Activated T-cell treated with anti-CD3 and anti-CD28 coated beads for 48 hours (primary cell): ENCODE results near the gene TNFRSF11A.

Experiments used
- DNase-seq: peaks from one replicate; pipeline ENCODE4 v3.0.0-alpha.2; 2020; ENCODE audit warnings: low read depth

Gene TNFRSF11A

GRCh38 chr18:62384610-62385097 is 59.5 kb downstream of the TNFRSF11A start:
- DNase-seq, result no peak

GRCh38 chr18:62386091-62386490 is 61.0 kb downstream of the TNFRSF11A start:
- DNase-seq, result no peak

DNA sequence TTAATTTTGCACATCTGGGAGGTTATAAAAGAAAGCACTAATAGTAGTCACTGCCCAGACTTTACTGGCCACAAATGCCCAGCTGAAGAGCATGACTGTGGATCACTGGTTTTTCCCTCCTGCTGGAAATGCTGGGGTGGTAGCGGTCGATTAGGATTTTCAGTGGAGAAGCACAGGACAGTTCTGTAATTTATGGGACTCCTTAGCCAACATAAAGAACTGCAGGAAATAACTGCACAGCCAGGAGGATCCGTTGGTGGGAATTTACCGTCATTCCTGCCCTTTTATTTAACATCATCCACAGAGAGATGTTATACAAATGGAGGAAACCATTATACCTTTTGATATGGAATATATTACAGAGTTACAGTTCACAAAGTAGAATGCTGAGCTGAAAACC is 61.5 kb downstream of the TNFRSF11A start:
- DNase-seq, result no peak

DNA sequence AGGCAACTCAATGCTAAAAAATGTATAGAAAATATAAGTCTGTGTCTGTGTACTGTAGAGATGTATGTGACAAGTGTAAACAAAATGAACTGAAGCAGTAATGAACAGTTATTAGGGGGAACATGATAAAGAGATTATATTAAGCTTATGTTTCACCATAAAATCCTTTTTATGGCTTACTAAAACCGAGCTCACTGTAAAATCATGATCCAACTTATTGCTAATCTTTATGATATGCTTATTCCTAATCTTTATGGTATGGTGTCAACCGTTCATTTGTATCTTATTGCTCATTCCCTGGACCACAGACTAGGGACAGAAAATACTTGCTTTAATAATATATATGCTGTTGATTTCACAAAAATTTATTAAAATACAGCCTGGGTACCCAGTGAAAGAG is 62.1 kb downstream of the TNFRSF11A start:
- no peak for DNase-seq

- DNase-seq, result no peak
These were observed 64.0 kb downstream of the TNFRSF11A start for GRCh38 chr18:62388855-62389760.

GRCh38 chr18:62389761-62390481 is 64.8 kb downstream of the TNFRSF11A start:
- no peak for DNase-seq

DNA sequence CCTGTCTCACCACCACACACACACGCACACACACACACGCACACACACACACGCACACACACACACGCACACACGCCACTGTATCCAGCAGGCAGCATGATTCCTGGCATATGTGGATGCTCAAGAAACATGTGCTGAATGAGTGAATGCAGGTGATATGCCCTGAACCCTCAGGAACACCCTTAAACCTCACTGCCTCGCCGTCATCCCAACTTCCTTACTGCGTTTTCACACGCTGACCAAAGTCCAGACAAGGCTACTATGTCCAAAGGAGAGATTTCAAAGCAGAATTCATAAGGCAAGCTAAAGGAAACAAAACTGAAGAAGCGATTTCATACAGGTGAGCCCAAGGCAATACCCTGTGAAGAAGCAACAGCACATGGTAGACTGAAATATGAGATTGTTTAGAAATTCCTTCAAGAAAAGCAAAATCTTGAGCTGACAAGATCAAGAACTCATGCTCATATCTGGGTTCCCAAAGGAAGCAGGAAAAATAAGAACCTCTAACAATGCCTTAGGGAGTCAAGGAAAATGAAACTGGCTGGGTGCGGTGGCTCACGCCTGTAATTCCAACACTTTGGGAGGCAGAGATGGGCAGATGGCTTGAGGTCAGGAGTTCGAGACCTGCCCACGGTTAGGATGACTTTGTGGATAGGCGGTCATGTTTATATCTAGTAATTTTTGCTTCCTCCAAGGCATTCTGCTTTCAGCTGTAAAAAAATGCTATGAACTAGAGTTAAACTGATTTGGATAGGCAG is 69.1 kb downstream of the TNFRSF11A start:
- DNase-seq, result no peak

DNA sequence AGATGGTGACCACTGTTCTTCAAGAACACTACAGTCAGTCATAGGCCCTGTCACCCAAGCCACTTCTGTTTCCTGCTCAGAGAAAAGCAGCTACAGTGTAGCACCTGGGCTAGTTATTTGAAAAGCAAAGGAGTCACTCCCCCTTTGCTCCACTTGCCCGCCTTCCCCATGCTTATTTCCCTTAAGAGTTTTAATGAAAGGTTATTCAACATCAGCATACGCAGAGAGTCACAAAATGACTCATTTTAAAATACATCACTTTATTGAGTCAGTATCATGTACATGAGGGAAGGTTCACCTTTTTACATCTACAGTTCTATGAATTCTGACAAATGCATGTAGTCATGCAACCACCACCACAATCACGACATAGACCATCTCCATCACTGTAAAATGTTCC is 71.3 kb downstream of the TNFRSF11A start:
- DNase-seq, result no peak

DNA sequence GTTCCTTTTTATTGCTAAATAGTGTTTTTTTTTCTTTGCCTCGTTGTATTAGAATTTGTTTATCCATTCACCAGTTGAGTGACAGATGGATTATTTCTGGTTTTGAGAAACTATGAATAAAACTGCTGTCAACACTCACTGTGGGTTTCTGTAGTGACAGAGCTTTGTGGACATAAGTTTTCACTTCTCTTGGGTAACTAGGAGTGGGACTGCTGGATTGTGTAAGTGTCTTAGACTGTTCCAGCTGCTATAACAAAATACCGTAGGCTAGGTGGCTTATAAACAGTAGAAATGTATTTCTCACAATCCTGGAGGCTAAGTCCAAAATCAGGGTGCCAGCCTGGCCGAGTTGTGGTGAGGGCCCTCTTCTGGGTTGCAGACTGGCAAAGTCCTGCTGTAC is 71.9 kb downstream of the TNFRSF11A start:
- no peak for DNase-seq

DNA sequence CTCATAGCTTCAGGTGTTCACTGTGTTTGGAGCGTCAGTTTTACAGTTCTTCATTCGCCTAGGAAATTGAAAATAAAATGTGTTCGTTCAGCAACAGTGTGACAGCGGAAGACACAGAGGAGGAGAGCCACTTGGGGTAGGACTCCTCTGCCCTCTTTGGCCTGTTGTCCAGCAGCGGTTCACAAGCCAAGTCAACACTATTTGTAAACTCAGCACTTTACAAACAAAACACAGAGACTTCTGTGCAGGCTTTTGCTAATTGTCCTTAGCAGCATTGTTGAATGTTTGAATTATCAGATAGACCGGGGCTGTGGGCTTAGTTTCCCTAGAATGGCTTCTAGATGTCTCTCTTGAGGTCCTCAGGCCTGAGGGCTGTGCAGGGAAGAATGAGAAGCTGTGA is 73.2 kb downstream of the TNFRSF11A start:
- DNase-seq, result no peak

GRCh38 chr18:62399276-62399675 is 74.2 kb downstream of the TNFRSF11A start:
- no peak for DNase-seq

DNA sequence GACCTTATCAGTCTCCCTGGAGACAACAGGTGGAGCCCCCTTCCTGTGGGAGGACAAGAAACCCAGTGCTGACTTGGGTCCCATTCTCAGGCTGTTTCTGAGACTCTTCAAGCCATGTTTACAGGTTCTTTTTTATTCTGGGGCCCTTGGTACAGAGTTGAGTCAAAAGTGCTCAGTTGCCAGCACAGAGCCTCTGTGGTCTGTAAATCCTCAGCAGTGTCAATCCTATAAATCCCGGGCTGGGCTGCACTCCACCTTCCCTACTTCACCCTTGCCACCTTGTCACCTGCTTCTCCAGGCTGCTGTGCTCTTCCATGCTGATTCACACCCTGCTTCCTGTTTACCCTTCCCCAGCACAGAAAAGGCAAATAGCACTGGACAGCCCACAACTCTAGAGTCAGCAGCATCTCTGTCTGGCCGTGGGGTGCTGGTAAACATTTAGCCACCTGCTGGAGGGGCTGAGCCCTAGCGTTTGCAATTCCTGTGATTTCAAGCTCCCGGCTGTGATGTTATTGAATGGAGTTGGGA is 74.7 kb downstream of the TNFRSF11A start:
- DNase-seq, result no peak

GRCh38 chr18:62400916-62401315 is 75.8 kb downstream of the TNFRSF11A start:
- DNase-seq, result no peak

DNA sequence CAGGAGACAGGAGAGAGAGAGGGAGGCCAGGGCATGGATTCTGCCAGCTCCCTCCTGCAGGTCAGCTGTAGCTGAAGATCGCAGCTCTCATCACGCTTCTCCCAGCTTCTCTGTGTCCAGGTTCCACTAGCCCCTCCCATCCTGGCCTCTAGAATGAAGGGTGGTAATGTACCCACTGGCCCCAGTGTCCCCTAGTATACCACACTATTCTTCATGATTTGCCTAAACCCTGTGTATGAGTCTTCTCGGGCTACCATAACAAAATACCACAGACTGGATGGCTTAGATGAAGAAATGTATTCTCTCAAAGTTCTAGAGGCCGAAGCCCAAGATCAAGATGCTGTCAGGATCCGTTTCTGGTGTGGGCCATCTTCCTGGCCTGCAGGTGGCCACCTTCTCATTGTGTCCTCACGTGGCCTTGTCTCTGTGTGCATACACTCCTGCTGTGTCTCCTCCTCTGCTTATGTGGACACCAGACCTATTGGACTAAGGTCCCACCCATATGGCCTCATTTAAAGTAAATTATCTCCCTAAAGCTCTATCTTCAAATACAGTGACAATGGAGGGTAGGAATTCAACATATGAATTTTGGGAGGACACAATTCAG is 77.3 kb downstream of the TNFRSF11A start:
- no peak for DNase-seq

DNA sequence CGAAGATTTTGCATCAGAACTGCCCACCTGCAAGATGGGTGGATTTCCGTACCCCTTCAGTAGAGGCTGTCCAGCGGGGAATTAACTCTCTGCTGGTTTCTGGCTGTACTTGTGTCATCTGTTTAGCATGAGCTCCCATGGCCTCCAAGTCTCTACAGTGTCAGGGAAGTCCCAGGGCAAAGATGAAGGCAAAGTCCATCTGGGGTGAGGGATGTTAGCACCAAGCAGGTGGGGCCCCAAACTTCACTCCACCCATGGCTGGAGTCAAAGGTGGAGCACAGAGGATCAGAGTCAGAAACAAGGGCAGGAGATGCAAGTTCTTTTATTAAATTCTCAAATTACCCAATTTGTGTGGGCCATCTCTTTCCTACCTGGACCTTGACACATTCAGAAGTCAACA is 78.0 kb downstream of the TNFRSF11A start:
- no peak for DNase-seq

GRCh38 chr18:62404881-62405280 is 79.8 kb downstream of the TNFRSF11A start:
- no peak for DNase-seq

DNA sequence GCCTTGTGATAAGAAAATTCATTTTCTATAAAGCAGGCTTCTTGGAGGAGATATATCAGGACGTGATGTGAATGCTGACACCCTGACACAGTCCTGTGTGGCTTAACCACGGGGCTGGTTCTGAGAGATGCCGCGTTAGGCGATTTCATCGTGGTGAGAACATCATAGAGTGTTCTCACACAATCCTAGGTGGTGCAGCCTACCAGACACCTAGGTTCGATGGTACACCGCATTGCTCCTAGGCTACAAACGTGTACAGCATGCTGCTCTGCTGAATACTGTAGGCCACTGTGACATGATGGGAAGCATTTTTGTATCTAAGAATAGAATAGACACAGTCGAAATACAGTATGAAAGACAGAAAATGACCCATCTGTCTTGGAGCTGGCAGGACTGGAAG is 82.5 kb downstream of the TNFRSF11A start:
- no peak for DNase-seq

GRCh38 chr18:62409821-62410220 is 84.7 kb downstream of the TNFRSF11A start:
- DNase-seq, result no peak

- DNase-seq, result no peak
These were observed 87.3 kb downstream of the TNFRSF11A start for GRCh38 chr18:62412231-62412979.

DNA sequence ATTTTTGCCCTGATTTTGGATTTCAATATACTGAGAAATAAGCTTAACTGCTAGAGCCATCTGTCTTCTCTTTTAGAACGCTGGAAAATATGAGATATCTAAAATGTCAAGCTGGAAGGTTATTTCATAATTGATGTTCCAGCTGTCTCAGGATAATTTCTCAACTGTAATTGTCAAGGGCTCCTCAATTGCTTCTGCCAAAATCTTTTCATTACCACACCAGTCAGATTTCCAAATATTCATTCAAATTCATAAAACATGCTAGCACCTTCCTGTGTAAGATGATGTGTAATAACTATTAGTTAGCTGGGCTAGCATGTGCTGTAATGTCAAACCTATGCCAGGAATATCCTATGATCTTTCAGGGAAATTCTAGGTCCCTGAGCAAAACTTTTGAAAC is 88.1 kb downstream of the TNFRSF11A start:
- DNase-seq, result no peak

GRCh38 chr18:62418258-62418657 is 93.1 kb downstream of the TNFRSF11A start:
- no peak for DNase-seq
